Measurements from ENCODE around the gene MED31.

- TF ChIP-seq CTCF (IDR thresholded peaks at IDR 0.05 in 8 of 11, conservative IDR thresholded peaks at IDR 0.05 in 3 of 11) = no peak
- no peak for TF ChIP-seq POLR2A (IDR thresholded peaks at IDR 0.05)
Observed at GRCh38 chr17:6599364-6599763, 52.0 kb downstream of the MED31 start.
